Trophoblast cell (in vitro differentiated cells and primary cell): ENCODE results near the gene REC114.
"Not testable (repeated sequence)": the region's sequence is repeated elsewhere in the genome, so short reads cannot be mapped to it uniquely, and the experiment has no call there.

Experiments used
- DNase-seq, 2 donors: peaks; one replicate each; pipeline ENCODE4 v3.0.0-alpha.2; 2016
- H2AFZ ChIP-seq: 2 replicates; pipeline ENCODE4 v1.6.1; 2013; ENCODE audit warnings: low read length, moderate library complexity, mild to moderate bottlenecking; ENCODE audit not compliant: insufficient read depth, poor library complexity
- H2AK5ac ChIP-seq: 2 replicates; pipeline ENCODE4 v1.6.1; 2013; ENCODE audit warnings: mild to moderate bottlenecking, low read length
- H2BK120ac ChIP-seq: 2 replicates; pipeline ENCODE4 v1.6.1; 2013; ENCODE audit warnings: low read length, mild to moderate bottlenecking, moderate library complexity; ENCODE audit not compliant: insufficient read depth, poor library complexity
- H2BK12ac ChIP-seq: 2 replicates; pipeline ENCODE4 v1.6.1; 2013; ENCODE audit warnings: mild to moderate bottlenecking, low read length, moderate library complexity
- H2BK5ac ChIP-seq: 2 replicates; pipeline ENCODE4 v1.6.1; 2013; ENCODE audit warnings: low read length, low read depth, moderate library complexity, mild to moderate bottlenecking; ENCODE audit not compliant: poor library complexity
- H3K14ac ChIP-seq: 2 replicates; pipeline ENCODE4 v1.6.1; 2013; ENCODE audit warnings: mild to moderate bottlenecking, low read length
- H3K18ac ChIP-seq: 2 replicates; pipeline ENCODE4 v1.6.1; 2013; ENCODE audit warnings: mild to moderate bottlenecking, low read length
- H3K23ac ChIP-seq: 2 replicates; pipeline ENCODE4 v1.6.1; 2013; ENCODE audit warnings: low read length
- H3K27ac ChIP-seq: 2 replicates; pipeline ENCODE4 v1.5.1; 2013; ENCODE audit warnings: low read depth, mild to moderate bottlenecking, inconsistent platforms, low read length, moderate library complexity
- H3K27me3 ChIP-seq: 2 replicates; pipeline ENCODE4 v1.6.1; 2013; ENCODE audit warnings: inconsistent platforms, mild to moderate bottlenecking, low read length, moderate library complexity; ENCODE audit not compliant: insufficient read depth
- H3K36me3 ChIP-seq, 2 experiments: 1 replicate in 1 of 2; 2 replicates in 1 of 2; pipeline ENCODE4 v1.6.1; 2013; ENCODE audit warnings: low read length in 2 of 2, mild to moderate bottlenecking in 2 of 2, moderate library complexity in 1 of 2; ENCODE audit not compliant: insufficient read depth in 2 of 2, control insufficient read depth in 1 of 2
- H3K4ac ChIP-seq: 2 replicates; pipeline ENCODE4 v1.6.1; 2013; ENCODE audit warnings: low read depth, mild to moderate bottlenecking, low read length, moderate library complexity
- H3K4me1 ChIP-seq, 2 experiments: 1 replicate in 1 of 2; 2 replicates in 1 of 2; pipeline ENCODE4 v1.6.1; 2013; ENCODE audit warnings: low read length in 2 of 2, mild to moderate bottlenecking in 2 of 2, moderate library complexity in 1 of 2; ENCODE audit not compliant: insufficient read depth in 2 of 2, control insufficient read depth in 1 of 2
- H3K4me2 ChIP-seq: 2 replicates; pipeline ENCODE4 v1.6.1; 2013; ENCODE audit warnings: inconsistent platforms, mild to moderate bottlenecking, low read length, moderate library complexity
- H3K4me3 ChIP-seq: 2 replicates; pipeline ENCODE4 v1.5.1; 2013; ENCODE audit warnings: mild to moderate bottlenecking, low read depth, low read length, inconsistent platforms
- H3K79me1 ChIP-seq: one replicate; pipeline ENCODE4 v1.6.1; 2013; ENCODE audit warnings: low read length
- H3K79me2 ChIP-seq: 2 replicates; pipeline ENCODE4 v1.6.1; 2013; ENCODE audit warnings: low read length, mild to moderate bottlenecking; ENCODE audit not compliant: control insufficient read depth, insufficient read depth, poor library complexity
- H3K9ac ChIP-seq: 2 replicates; pipeline ENCODE4 v1.6.1; 2013; ENCODE audit warnings: mild to moderate bottlenecking, low read length
- H3K9me3 ChIP-seq: 2 replicates; pipeline ENCODE4 v1.6.1; 2013; ENCODE audit warnings: low read depth, mild to moderate bottlenecking, control low read depth, inconsistent platforms, low read length; ENCODE audit not compliant: insufficient read depth
- H4K12ac ChIP-seq: 2 replicates; pipeline ENCODE4 v1.6.1; 2013; ENCODE audit warnings: low read depth, mild to moderate bottlenecking, low read length, moderate library complexity
- H4K8ac ChIP-seq: 2 replicates; pipeline ENCODE4 v1.6.1; 2013; ENCODE audit warnings: low read depth, mild to moderate bottlenecking, low read length, moderate library complexity
- H4K91ac ChIP-seq: one replicate; pipeline ENCODE4 v1.6.1; 2013; ENCODE audit warnings: low read depth, mild to moderate bottlenecking, low read length, moderate library complexity
- WGBS: extraction: QIAGEN DNeasy Blood & Tissue Kit; methylation state at CpG from one replicate; pipeline ENCODE4 v1.1.7; 2013; ENCODE audit warnings: missing lambda C conversion rate; ENCODE audit not compliant: insufficient read length, insufficient coverage; ENCODE audit errors: extremely low coverage; 5-methylcytosine and 5-hydroxymethylcytosine counted together

REC114 gene

DNA sequence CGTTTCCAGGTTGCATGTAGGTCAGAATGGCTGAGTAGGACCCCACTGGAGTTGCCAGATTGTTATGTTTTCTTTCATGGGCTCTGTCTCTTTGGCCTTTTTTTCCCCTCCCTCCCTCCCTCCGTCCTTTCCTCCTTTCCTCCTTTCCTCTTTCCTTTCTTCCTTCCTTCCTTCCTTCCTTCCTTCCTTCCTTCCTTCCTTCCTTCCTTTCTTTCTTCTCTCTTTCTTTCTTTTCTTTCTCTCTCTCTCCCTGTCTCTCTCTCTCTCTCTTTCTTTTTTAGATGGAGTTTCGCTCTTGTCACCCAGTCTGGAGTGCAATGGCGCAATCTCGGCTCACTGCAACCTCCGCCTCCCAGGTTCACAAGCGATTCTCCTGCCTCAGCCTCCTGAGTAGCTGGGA lies 11.6 kb upstream of the REC114 start:
- H3K14ac ChIP-seq, H2BK120ac ChIP-seq, H3K9me3 ChIP-seq, H3K23ac ChIP-seq, H4K12ac ChIP-seq, H3K18ac ChIP-seq, H3K4me1 ChIP-seq, H3K36me3 ChIP-seq, H3K4ac ChIP-seq, H3K27ac ChIP-seq, H3K79me1 ChIP-seq, H3K9ac ChIP-seq, H3K4me2 ChIP-seq, H4K8ac ChIP-seq, H2AFZ ChIP-seq, H3K27me3 ChIP-seq, H3K4me3 ChIP-seq, H3K79me2 ChIP-seq, H4K91ac ChIP-seq, H2BK5ac ChIP-seq, H2BK12ac ChIP-seq, DNase-seq, H2AK5ac ChIP-seq: not testable (repeated sequence)
- WGBS, result no CpG with 5 or more reads among the region's 7 CpGs

DNA sequence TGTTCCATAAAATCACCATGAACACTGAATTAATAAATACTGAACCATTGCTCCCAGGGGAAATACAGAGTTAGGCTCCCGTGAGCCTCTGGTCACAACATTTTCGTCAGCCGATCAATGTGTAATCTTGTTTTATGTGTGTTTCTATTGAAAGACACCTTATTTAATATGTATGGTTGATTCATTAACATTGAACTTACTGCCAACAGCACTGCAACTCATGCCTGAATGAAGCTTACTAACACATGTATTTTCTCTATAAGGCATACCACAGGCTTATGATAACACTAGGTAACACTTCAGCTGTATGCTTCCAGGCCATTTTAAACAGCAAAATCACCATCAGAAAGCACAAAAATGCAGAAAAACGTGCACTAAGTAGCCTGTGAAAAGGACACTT lies 9.1 kb upstream of the REC114 start:
- peaks cover 1% of the 10 kb centered on the region for H3K9me3 ChIP-seq
- no peak overlapping the region for H2BK12ac ChIP-seq
- no peaks in the 10 kb centered on the region for H3K4me1 ChIP-seq
- no peak overlapping the region for H4K91ac ChIP-seq
- H4K12ac ChIP-seq, result no peak overlapping the region
- H3K36me3 ChIP-seq, result no peaks in the 10 kb centered on the region
- no peak overlapping the region for H3K4ac ChIP-seq
- no peak overlapping the region for H3K14ac ChIP-seq
- H3K23ac ChIP-seq, result no peak overlapping the region
- H3K9ac ChIP-seq, result no peak overlapping the region
- no peak overlapping the region for H2BK5ac ChIP-seq
- no peak overlapping the region for H2BK120ac ChIP-seq
- no peak overlapping the region for H2AK5ac ChIP-seq
- H3K27ac ChIP-seq, result no peak overlapping the region
- no peak overlapping the region for H3K4me3 ChIP-seq
- DNase-seq, result peak in 1 of 2 donors; percentile 17
- no peaks in the 10 kb centered on the region for H3K79me1 ChIP-seq
- no peak overlapping the region for H3K18ac ChIP-seq
- H4K8ac ChIP-seq, result no peak overlapping the region
- no peaks in the 10 kb centered on the region for H3K27me3 ChIP-seq
- WGBS, result no CpG with 5 or more reads among the region's 4 CpGs
- H3K4me2 ChIP-seq, result no peak overlapping the region
- no peaks in the 10 kb centered on the region for H3K79me2 ChIP-seq
- no peak overlapping the region for H2AFZ ChIP-seq

DNA sequence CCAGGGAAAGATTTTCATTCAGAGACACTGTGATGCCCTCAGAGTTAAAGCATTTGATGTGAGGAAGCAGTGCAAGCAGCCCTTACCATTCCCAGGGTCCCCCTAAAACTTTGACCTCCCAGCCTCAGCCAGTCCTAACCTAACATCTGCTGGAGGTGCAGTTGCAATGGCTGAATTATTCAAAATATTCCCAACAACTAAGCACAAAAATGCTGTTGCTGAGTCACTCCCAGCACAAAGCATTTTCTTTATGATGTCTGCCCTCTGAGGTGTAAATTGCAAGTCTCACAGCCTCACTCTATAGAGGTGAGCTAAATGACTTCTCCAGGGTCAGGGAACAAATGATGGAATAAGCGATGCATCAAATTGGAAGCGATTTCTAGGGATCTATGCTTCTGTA lies 6.4 kb upstream of the REC114 start:
- H3K4me3 ChIP-seq, result no peak overlapping the region

DNA sequence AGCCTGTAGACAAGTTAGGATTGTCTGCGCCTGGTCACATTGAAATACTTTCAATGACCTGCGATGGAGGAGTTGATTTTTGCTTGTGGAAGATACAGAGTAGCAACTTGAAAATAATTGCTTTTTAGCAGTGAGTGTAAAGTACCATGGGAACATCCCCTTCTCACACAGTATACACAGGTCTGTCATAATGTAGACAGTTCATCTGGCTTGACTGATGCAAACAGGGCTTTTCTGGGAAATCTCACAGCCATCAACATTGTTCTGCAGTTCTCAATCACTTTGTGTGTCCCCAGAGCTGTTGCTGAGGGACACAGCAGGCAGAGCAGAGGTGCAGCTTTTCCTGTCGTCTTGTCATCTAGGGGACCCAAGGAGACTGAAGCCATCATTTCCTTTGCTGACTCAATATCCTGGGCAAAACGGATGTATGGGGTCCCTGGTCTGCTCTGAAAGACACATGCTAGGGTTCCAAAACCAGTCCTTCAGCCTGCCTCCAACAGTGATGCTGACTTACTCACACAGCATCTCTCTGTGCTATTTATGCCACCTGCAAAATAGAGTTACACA lies 5.3 kb upstream of the REC114 start:
- no peak overlapping the region for H3K9ac ChIP-seq
- H3K36me3 ChIP-seq, result no peaks in the 10 kb centered on the region
- no peaks in the 10 kb centered on the region for H3K27me3 ChIP-seq
- no peak overlapping the region for H2AK5ac ChIP-seq
- no peak overlapping the region for H3K14ac ChIP-seq
- H3K4me2 ChIP-seq, result no peak overlapping the region
- H3K79me2 ChIP-seq, result no peaks in the 10 kb centered on the region
- H3K4me1 ChIP-seq, result no peaks in the 10 kb centered on the region
- H3K79me1 ChIP-seq, result no peaks in the 10 kb centered on the region
- H2BK5ac ChIP-seq, result no peak overlapping the region
- H3K4me3 ChIP-seq, result no peak overlapping the region
- no peak overlapping the region for H3K18ac ChIP-seq
- no peak overlapping the region for H4K8ac ChIP-seq
- no peak overlapping the region for H3K4ac ChIP-seq
- no peak overlapping the region for H2BK120ac ChIP-seq
- H4K91ac ChIP-seq, result no peak overlapping the region
- DNase-seq, result no peak
- no peak overlapping the region for H2AFZ ChIP-seq
- H3K27ac ChIP-seq, result no peak overlapping the region
- H4K12ac ChIP-seq, result no peak overlapping the region
- no peaks in the 10 kb centered on the region for H3K9me3 ChIP-seq
- no peak overlapping the region for H3K23ac ChIP-seq
- no peak overlapping the region for H2BK12ac ChIP-seq
- no CpG with 5 or more reads among the region's 4 CpGs for WGBS

More for the DNA sequence above, 6.4 kb upstream of the REC114 start:
- Histone ChIP-seq H3K14ac (no peak overlapping the region), H3K4me1 (no peaks in the 10 kb centered on the region), H3K4me2 (no peak overlapping the region), H2AK5ac (no peak overlapping the region), H3K9ac (no peak overlapping the region), H2AFZ (no peak overlapping the region), H4K12ac (no peak overlapping the region), H2BK5ac (no peak overlapping the region), H3K79me1 (no peaks in the 10 kb centered on the region), H3K4ac (no peak overlapping the region), H3K27me3 (no peaks in the 10 kb centered on the region), H3K27ac (no peak overlapping the region), H4K8ac (no peak overlapping the region), H2BK12ac (no peak overlapping the region), H3K23ac (no peak overlapping the region), H3K79me2 (no peaks in the 10 kb centered on the region), H4K91ac (no peak overlapping the region), H2BK120ac (no peak overlapping the region), H3K9me3 (no peaks in the 10 kb centered on the region), H3K36me3 (no peaks in the 10 kb centered on the region), H3K18ac (no peak overlapping the region)
- peak; percentile 14 to 48 for DNase-seq
- no CpG with 5 or more reads among the region's 2 CpGs for WGBS
